WTC11 (cell line): ENCODE data around the gene HEXD. TPM values are rescaled to one million over a fixed set of nuclear protein-coding genes. Genes with fewer than 3 reads are reported as not detected.

ENCODE experiments used
- ATAC-seq: fragments of 200-7000 bp; cut with Tn5 transposase; 2 replicates; pipeline ENCODE4 v1.10.0; 2021; ENCODE audit warnings: mild to moderate bottlenecking, moderate library complexity
- CTCF ChIA-PET: fragments of 300-600 bp; sonication (Branson Sonifier 250); formaldehyde crosslinking; loops from one replicate; lab custom pipeline; 2021; ENCODE audit warnings: antibody characterized with exemption; lab: Charles Lee
- POLR2A ChIA-PET: fragments of 350-600 bp; sonication (Branson Sonifier 250); formaldehyde crosslinking; loops from one replicate; lab custom pipeline; 2021; ENCODE audit warnings: antibody characterized with exemption; lab: Charles Lee
- DNase-seq: peaks from one replicate; pipeline ENCODE4 v3.0.0; 2021; ENCODE audit warnings: low spot score
- H3K27ac Mint-ChIP-seq: 2 replicates; pipeline ENCODE4 v1.8.0; 2021; ENCODE audit warnings: mixed read lengths
- H3K27me3 Mint-ChIP-seq: 2 replicates; pipeline ENCODE4 v1.8.0; 2021; ENCODE audit warnings: low read depth, mild to moderate bottlenecking, moderate library complexity, mixed read lengths
- H3K36me3 Mint-ChIP-seq: 2 replicates; pipeline ENCODE4 v1.8.0; 2021; ENCODE audit warnings: mixed read lengths
- H3K4me1 Mint-ChIP-seq: 2 replicates; pipeline ENCODE4 v1.8.0; 2022; ENCODE audit warnings: mixed read lengths
- H3K4me3 Mint-ChIP-seq: 2 replicates; pipeline ENCODE4 v1.8.0; 2021; ENCODE audit warnings: mild to moderate bottlenecking, moderate library complexity, mixed read lengths
- H3K9me3 Mint-ChIP-seq: 2 replicates; pipeline ENCODE4 v1.8.0; 2021; ENCODE audit warnings: mixed read lengths
- ATF1 ChIP-seq: sonication (generic); formaldehyde crosslinking; IDR thresholded peaks from 2 replicates; pipeline ENCODE4 v1.8.1; 2023; ENCODE audit warnings: mild to moderate bottlenecking, moderate library complexity, missing genetic modification reagents
- CBFB ChIP-seq: sonication (generic); formaldehyde crosslinking; IDR thresholded peaks from 2 replicates; pipeline ENCODE4 v1.8.1; 2022; ENCODE audit warnings: mild to moderate bottlenecking, low read depth, missing genetic modification reagents
- FOXP4 ChIP-seq: sonication (generic); formaldehyde crosslinking; IDR thresholded peaks from 2 replicates; pipeline ENCODE4 v1.8.0; 2022; ENCODE audit warnings: mild to moderate bottlenecking, missing genetic modification reagents
- GABPB1 ChIP-seq: sonication (generic); formaldehyde crosslinking; IDR thresholded peaks from 2 replicates; pipeline ENCODE4 v1.8.1; 2023; ENCODE audit warnings: mild to moderate bottlenecking, missing genetic modification reagents
- MYBL2 ChIP-seq: sonication (generic); formaldehyde crosslinking; IDR thresholded peaks from 2 replicates; pipeline ENCODE4 v1.8.1; 2023; ENCODE audit warnings: mild to moderate bottlenecking, moderate library complexity, missing genetic modification reagents
- NR3C1 ChIP-seq: sonication (generic); formaldehyde crosslinking; conservative IDR thresholded peaks from 2 replicates; pipeline ENCODE4 v1.8.1; 2023; ENCODE audit warnings: low read depth, mild to moderate bottlenecking, missing genetic modification reagents
- OVOL2 ChIP-seq: fragments of 250-450 bp; sonication (Bioruptor Pico); IDR thresholded peaks from 2 replicates; pipeline ENCODE4 v1.9.0; 2021; ENCODE audit warnings: mild to moderate bottlenecking, borderline replicate concordance
- RELA ChIP-seq: sonication (generic); formaldehyde crosslinking; IDR thresholded peaks from 2 replicates; pipeline ENCODE4 v1.8.1; 2022; ENCODE audit warnings: missing genetic modification reagents, mild to moderate bottlenecking, borderline replicate concordance
- SOX15 ChIP-seq: fragments of 250-450 bp; sonication (Bioruptor Pico); IDR thresholded peaks from 2 replicates; pipeline ENCODE4 v1.9.0; 2021; ENCODE audit warnings: mild to moderate bottlenecking
- TP53 ChIP-seq: sonication (generic); formaldehyde crosslinking; IDR thresholded peaks from 2 replicates; pipeline ENCODE4 v1.8.1; 2023; ENCODE audit warnings: mild to moderate bottlenecking, missing genetic modification reagents
- USF2 ChIP-seq: sonication (generic); formaldehyde crosslinking; IDR thresholded peaks from 2 replicates; pipeline ENCODE4 v1.8.1; 2023; ENCODE audit warnings: mild to moderate bottlenecking, missing genetic modification reagents, moderate library complexity
- ZBTB21 ChIP-seq: sonication (generic); formaldehyde crosslinking; IDR thresholded peaks from 2 replicates; pipeline ENCODE4 v1.8.1; 2023; ENCODE audit warnings: mild to moderate bottlenecking, missing genetic modification reagents, borderline replicate concordance
- ZMAT4 ChIP-seq: fragments of 250-450 bp; sonication (Bioruptor Pico); IDR thresholded peaks from 2 replicates; pipeline ENCODE4 v1.9.0; 2021; ENCODE audit warnings: mild to moderate bottlenecking
- ZNF232 ChIP-seq: sonication (generic); formaldehyde crosslinking; IDR thresholded peaks from 2 replicates; pipeline ENCODE4 v1.8.0; 2022; ENCODE audit warnings: mild to moderate bottlenecking, missing genetic modification reagents
- ZNF423 ChIP-seq: fragments of 250-450 bp; sonication (Bioruptor Pico); IDR thresholded peaks from 2 replicates; pipeline ENCODE4 v2.1.2; 2022; ENCODE audit warnings: mild to moderate bottlenecking, moderate library complexity
- ZNF512 ChIP-seq: sonication (generic); formaldehyde crosslinking; IDR thresholded peaks from 2 replicates; pipeline ENCODE4 v1.8.1; 2022; ENCODE audit warnings: missing genetic modification reagents, borderline replicate concordance
- total RNA-seq: library from RNA; stranded (reverse); gene quantifications from 3 replicates; pipeline ENCODE4 v1.2.3, GENCODE V29; 2021

HEXD gene
- total RNA-seq, 1 experiment from 2014 or later = 36.0 TPM

- TF ChIP-seq ZNF512 (CRISPR knock-in tag) = no peak
Observed at GRCh38 chr17:82386255-82386831, 31.8 kb upstream of the HEXD start (continued).

- DNase-seq = no peak
- ATAC-seq = no peak
- H3K9me3 Mint-ChIP-seq = no peaks in the 10 kb centered on the region
- TF ChIP-seq ATF1 (CRISPR knock-in tag) (no peak), GABPB1 (CRISPR knock-in tag) (no peak), RELA (no peak)
- no peak overlapping the region for H3K27ac Mint-ChIP-seq
- CTCF ChIA-PET = interaction anchor here (0.5 kb wide), 1 partner anchor 8 kb away, joined by 3 read pairs; no protein-coding TSS in a partner anchor
- no peak overlapping the region for H3K4me3 Mint-ChIP-seq
- peaks cover 3% of the 10 kb centered on the region for H3K4me1 Mint-ChIP-seq
- POLR2A ChIA-PET = no interaction called here
- H3K27me3 Mint-ChIP-seq = no peaks in the 10 kb centered on the region; the same call in 1 of the 2 replicates
- no peaks in the 10 kb centered on the region for H3K36me3 Mint-ChIP-seq
Observed at GRCh38 chr17:82386881-82387704, 31.1 kb upstream of the HEXD start.

- Mint-ChIP-seq H3K27me3 (no peaks in the 10 kb centered on the region; the same call in 1 of the 2 replicates), H3K27ac (0 out of 2 replicates have a peak overlapping the region, but pooled peaks have one; percentile 3), H3K36me3 (no peaks in the 10 kb centered on the region), H3K4me3 (no peak overlapping the region)
- DNase-seq = no peak
- TF ChIP-seq ZMAT4 (no peak), OVOL2 (no peak), CBFB (CRISPR knock-in tag) (no peak), ZNF232 (CRISPR knock-in tag) (no peak), TP53 (CRISPR knock-in tag) (no peak), SOX15 (no peak), NR3C1 (CRISPR knock-in tag) (no peak), ZBTB21 (CRISPR knock-in tag) (no peak), ZNF423 (CRISPR knock-in tag) (no peak), USF2 (CRISPR knock-in tag) (no peak), MYBL2 (CRISPR knock-in tag) (no peak), FOXP4 (CRISPR knock-in tag) (no peak)
- TF ChIP-seq, all 79 proteins: peak for 0
- no peak for ATAC-seq
- peaks cover 3% of the 10 kb centered on the region for H3K4me1 Mint-ChIP-seq
- POLR2A ChIA-PET = no interaction called here
- no peaks in the 10 kb centered on the region for H3K9me3 Mint-ChIP-seq
- CTCF ChIA-PET = interaction anchor here (0.5 kb wide), 1 partner anchor 8 kb away, joined by 3 read pairs; no protein-coding TSS in a partner anchor
Observed at GRCh38 chr17:82387705-82388106, 30.4 kb upstream of the HEXD start.
